NCI-H187 treated with DMSO at 0.1 percent for 48 hours (cell line): ENCODE results near the gene GCNT2.
"Not testable (repeated sequence)": the region's sequence is repeated elsewhere in the genome, so short reads cannot be mapped to it uniquely, and the experiment has no call there.

ENCODE experiments used
- DNase-seq: peaks from one replicate; lab custom pipeline; 2025; lab: John Stamatoyannopoulos, UW

GCNT2 gene

GRCh38 chr6:10660431-10661191, 139.5 kb downstream of the GCNT2 start:
- not testable (repeated sequence) for DNase-seq

- no peak for DNase-seq
Measured at GRCh38 chr6:10662207-10662606, 141.1 kb downstream of the GCNT2 start.

- no peak for DNase-seq
Measured at GRCh38 chr6:10662742-10663141, 141.6 kb downstream of the GCNT2 start.

- DNase-seq: not testable (repeated sequence)
Measured at GRCh38 chr6:10665595-10665994, 144.4 kb downstream of the GCNT2 start.

DNA sequence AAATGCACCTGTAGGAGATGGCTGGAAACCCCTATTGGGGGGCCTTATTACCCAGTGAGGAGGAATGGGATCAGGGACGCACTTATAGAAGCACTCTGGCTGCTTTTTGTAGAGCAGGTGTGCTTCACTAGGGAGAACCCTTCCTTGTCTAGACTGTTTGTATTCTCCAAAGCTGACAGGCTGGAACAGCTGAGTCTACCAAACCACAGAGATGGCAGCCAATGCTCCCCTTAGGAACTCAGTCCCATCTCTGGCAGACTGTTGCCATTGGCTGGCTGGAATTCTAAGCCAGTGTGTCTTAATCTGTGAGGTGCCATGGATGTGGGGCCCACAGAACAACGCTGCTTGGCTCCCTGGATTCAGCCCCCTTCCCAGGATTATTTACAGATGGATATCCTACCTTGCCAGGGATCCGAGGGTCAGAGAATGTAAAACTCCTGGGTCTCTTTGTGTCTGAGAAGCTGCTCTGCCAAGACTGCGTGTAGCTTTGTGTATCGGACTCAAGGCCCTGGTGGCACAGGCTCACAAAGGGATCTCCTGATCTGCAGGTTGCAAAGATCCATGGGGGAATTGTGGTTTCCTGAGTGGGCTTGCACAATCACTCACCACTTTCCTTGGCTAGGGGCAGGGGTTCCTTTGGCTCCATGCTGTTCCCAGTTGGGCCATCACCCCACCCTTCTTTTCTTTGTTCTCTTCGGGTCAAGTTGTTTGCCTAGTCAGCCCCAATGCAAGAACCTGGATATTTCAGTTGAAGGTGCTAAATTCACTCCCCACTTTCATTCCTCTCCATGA, 147.2 kb downstream of the GCNT2 start:
- no peak for DNase-seq

DNA sequence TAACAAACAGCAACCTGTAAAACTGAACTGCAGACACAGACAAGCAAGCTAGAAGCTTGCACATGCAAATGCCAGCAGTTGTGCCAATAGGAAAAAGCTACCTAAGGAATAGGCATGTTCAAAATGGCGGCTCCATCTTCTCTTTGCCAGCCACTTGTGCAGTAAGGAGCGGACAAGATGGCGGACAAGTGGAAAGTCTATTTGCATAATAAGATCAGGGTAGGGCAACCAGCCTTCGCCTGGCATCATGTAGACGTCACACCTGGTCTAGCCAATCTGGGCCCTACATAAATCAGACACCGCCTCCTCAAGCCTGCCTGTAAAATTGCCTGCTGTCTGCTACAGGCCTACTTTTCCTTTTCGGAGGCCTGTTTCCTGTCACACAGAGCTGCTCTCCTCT, 155.3 kb downstream of the GCNT2 start:
- DNase-seq: no peak

DNA sequence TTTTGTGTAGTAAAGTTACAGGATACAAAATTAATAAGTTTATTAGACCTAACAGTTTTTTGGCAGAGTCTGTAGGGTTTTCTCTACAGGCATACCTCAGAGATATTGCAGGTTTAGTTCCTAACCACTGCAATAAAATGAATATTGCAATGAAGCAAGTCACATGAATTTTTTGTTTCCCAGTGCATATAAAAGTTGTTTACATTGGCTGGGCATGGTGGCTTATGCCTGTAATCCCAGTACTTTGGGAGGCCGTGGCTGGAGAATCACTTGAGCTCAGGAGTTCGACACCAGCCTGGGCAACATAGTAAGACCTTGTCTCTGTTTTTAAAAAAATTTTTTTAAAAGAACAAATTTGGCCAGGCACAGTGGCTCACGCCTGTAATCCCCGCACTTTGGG, 157.3 kb downstream of the GCNT2 start:
- DNase-seq: no peak
